GM15510 (cell line): ENCODE measurements around the gene OPA3.

Experiments
- POLR2A ChIP-seq: IDR thresholded peaks from 3 replicates; pipeline ENCODE4 v1.6.1; 2011; ENCODE audit warnings: borderline replicate concordance; ENCODE audit not compliant: insufficient read length; ENCODE audit errors: extremely low read depth

OPA3 gene

DNA sequence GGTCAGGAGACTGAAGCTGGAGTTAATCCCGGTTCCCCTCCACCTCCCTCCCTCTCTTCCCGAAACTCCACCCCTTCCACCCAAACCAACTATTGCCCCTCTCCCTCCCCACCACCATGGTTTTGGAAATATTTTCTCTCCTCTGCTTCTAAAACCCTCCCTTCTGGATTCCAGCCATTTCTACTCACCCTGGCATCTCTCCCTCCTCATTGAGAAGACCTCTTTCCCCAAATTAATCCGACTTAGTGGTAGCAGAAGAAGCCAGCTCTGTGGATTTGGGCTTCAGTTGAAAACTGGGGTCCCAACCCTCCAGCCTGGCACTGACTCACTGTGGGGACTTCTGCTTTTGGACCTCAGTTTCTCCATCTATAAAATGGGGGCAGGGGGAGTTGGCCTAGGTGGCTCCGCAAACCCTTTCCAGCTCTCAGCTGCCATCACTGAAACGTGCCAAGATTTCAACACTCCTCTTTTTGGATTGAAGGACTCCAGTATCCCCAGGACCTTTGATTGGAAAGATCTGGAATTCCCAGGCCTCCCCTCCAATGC is 15.8 kb upstream of the OPA3 start:
- TF ChIP-seq POLR2A = no peak

GRCh38 chr19:45599286-45599685 is 14.7 kb upstream of the OPA3 start:
- no peak for TF ChIP-seq POLR2A

- no peak for TF ChIP-seq POLR2A
These were observed 13.8 kb upstream of the OPA3 start for GRCh38 chr19:45598267-45599001.

GRCh38 chr19:45597425-45598111 is 13.0 kb upstream of the OPA3 start:
- TF ChIP-seq POLR2A = no peak

GRCh38 chr19:45595814-45596213 is 11.2 kb upstream of the OPA3 start:
- TF ChIP-seq POLR2A = no peak

DNA sequence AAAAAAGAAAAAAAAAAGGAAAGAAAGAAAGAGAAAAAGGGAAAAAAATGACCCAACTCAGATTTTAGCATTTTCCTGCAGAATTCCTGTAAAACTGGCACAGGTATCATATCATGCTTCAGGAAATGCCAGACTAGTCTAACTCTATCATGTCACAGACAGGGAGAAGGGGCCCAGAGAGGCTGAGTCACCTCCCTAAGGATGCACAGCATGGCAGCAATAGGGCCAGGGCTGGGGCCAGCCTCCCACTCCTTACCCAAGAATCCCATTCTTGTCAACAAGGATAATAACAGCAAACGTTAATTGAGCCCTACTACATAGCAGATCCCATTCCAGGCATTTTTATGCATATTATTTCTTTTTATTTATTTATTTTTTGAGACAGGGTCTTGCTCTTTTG is 8.9 kb upstream of the OPA3 start:
- no peak for TF ChIP-seq POLR2A

- no peak for TF ChIP-seq POLR2A
These were observed 7.8 kb upstream of the OPA3 start for GRCh38 chr19:45592366-45592765.

DNA sequence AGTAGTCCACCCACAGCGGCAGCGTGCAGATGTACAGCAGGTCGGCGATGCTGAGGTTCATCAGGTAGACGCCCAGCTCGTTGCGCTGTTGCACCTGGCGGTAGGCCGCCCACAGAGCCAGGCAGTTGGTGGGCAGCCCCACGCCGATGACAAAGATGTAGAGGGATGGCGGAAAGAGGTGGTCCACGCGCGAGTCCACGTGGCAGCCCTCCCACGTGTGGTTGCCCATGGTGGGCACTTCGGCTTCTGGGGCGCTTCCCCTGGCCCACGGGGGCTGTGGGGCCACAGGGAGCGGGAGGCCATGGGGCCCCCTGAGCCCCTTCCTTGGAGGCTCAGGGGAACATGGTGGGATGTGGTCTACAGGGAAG is 7.0 kb upstream of the OPA3 start:
- TF ChIP-seq POLR2A = no peak

DNA sequence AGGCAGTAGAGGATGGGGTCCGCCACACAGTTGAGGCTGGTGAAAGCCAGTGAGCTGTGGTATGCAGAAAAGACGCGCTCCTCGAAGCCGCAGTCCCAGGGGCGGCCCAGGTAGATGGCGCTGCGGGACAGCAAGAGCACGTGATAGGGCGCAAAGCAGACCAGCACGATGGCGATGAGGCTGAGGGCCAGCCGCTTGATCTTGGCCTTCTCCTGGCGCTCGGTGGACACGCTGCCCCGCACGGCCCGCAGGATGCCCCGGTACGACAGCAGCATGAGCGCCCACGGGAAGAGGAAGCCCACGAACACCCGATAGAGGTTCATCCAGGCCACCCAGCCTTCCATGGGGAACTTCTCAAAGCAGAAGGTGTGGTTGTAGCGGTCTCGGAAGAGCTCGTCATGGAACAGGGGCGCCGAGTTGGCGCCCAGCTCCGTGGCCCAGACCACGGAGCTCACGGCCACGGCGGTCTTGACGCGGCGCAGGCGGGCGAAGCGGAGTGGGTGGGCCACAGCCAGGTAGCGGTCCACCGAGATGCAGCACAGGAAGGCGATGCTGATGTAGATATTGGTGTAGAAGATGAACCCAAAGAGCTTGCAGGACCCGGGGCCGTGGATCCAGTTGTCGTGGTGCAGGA is 6.5 kb upstream of the OPA3 start:
- TF ChIP-seq POLR2A = no peak

- no peak for TF ChIP-seq POLR2A
These were observed 5.8 kb upstream of the OPA3 start for GRCh38 chr19:45590300-45591003.

GRCh38 chr19:45589768-45590167 is 5.2 kb upstream of the OPA3 start:
- no peak for TF ChIP-seq POLR2A

DNA sequence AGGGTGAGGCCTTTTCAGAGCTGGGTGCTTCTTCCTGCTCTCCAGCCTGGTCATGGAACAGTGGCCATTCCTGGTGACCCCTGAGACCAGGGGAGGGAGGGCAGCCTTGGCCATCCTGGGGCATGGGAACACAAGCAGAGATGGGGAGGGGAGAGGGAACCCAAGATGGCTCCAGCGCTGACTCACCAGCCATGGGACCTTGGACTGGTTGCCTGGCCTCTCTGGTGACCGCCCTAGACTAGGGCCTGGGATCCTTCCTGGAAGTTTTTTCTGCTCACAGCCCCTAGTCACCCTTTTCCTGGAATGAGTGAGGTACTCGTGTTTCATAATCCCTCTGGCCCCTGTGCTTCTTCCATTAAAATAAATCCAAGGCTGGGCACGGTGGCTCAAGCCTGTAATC is 3.3 kb upstream of the OPA3 start:
- no peak for TF ChIP-seq POLR2A

DNA sequence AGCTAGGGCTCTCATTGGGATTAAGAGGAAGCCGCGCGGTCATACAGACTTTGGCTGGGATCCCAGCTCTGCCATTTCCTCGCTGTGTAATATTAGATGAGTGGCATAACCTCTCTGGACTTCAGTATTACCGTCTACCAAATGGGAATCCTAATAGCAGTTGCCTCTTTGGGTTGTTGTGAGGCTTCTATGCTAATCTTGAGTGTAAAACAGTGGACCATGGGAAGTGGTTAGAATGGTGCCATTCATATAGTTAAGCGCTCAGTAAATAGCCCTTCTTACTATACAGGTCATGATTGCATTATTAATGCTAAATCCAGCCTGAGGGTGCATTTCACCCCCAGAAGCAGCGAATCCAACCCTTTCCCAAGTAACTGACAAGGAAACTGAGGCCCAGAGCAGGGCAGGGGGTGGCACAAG is 566 bp upstream of the OPA3 start:
- no peak for TF ChIP-seq POLR2A

GRCh38 chr19:45581576-45581975 is 3.0 kb downstream of the OPA3 start:
- no peak for TF ChIP-seq POLR2A

DNA sequence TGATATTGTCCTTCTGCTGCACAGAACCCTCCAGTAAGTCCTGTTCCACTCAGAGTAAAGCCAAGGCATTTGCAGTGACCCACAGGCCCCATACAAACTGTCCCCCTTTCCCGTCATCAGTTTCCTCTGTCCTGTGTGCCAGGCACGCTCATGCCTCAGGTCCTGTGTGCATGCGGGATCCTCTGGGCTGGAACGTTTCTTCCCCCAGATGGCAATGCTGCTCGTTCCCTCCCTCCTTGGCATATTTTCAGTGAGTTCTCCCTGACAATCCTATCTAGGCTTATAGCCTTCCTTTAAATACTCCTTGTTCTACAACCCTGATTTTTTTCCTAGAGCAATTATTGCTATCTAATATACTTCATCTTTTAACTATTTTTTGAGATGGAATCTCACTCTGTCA is 5.7 kb downstream of the OPA3 start:
- TF ChIP-seq POLR2A = no peak

GRCh38 chr19:45577111-45577905 is 7.3 kb downstream of the OPA3 start:
- TF ChIP-seq POLR2A = no peak
